Measurements from ENCODE around the gene MRPL51.

Gene MRPL51

DNA sequence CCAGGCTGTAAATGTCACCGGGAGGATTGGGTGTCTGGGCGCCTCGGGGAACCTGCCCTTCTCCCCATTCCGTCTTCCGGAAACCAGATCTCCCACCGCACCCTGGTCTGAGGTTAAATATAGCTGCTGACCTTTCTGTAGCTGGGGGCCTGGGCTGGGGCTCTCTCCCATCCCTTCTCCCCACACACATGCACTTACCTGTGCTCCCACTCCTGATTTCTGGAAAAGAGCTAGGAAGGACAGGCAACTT lies 42.6 kb upstream of the MRPL51 start:
- Mint-ChIP-seq H3K36me3 (ENCODE audit: insufficient read depth) (peaks cover 66% of the 10 kb centered on the region), H3K9me3 (no peaks in the 10 kb centered on the region), H3K4me1 (peaks cover 70% of the 10 kb centered on the region), H3K27ac (ENCODE audit: low read depth) (peak overlapping the region; percentile 99), H3K27me3 (no peaks in the 10 kb centered on the region), H3K4me3 (peak overlapping the region; percentile 95)
- DNase-seq (ENCODE audit: low spot score in 2 of 2) (no peak), ATAC-seq (replicated peaks; ENCODE audit: extremely low read depth, poor library complexity, severe bottlenecking) (no peak)

DNA sequence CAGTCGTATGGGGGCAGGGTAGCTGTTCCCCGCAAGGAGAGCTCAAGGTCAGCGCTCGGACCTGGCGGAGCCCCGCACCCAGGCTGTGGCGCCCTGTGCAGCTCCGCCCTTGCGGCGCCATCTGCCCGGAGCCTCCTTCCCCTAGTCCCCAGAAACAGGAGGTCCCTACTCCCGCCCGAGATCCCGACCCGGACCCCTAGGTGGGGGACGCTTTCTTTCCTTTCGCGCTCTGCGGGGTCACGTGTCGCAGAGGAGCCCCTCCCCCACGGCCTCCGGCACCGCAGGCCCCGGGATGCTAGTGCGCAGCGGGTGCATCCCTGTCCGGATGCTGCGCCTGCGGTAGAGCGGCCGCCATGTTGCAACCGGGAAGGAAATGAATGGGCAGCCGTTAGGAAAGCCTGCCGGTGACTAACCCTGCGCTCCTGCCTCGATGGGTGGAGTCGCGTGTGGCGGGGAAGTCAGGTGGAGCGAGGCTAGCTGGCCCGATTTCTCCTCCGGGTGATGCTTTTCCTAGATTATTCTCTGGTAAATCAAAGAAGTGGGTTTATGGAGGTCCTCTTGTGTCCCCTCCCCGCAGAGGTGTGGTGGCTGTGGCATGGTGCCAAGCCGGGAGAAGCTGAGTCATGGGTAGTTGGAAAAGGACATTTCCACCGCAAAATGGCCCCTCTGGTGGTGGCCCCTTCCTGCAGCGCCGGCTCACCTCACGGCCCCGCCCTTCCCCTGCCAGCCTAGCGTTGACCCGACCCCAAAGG lies 42.1 kb upstream of the MRPL51 start:
- Mint-ChIP-seq H3K9me3 (no peaks in the 10 kb centered on the region), H3K4me1 (peaks cover 65% of the 10 kb centered on the region), H3K4me3 (peak overlapping the region; percentile 95), H3K36me3 (ENCODE audit: insufficient read depth) (peaks cover 65% of the 10 kb centered on the region), H3K27ac (ENCODE audit: low read depth) (peak overlapping the region; percentile 99), H3K27me3 (no peaks in the 10 kb centered on the region)
- peak; percentile 11 for ATAC-seq (replicated peaks; ENCODE audit: extremely low read depth, poor library complexity, severe bottlenecking)
- DNase-seq (ENCODE audit: low spot score in 2 of 2): peak in 1 of 2 donors; percentile 52

DNA sequence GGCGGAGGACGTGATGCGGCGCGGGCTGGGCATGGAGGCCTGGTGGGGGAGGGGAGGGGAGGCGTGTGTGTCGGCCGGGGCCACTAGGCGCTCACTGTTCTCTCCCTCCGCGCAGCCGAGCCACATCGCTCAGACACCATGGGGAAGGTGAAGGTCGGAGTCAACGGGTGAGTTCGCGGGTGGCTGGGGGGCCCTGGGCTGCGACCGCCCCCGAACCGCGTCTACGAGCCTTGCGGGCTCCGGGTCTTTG lies 41.6 kb upstream of the MRPL51 start:
- Mint-ChIP-seq H3K9me3 (no peaks in the 10 kb centered on the region), H3K4me1 (peaks cover 60% of the 10 kb centered on the region), H3K4me3 (peak overlapping the region; percentile 95), H3K36me3 (ENCODE audit: insufficient read depth) (peaks cover 68% of the 10 kb centered on the region), H3K27ac (ENCODE audit: low read depth) (peak overlapping the region; percentile 99), H3K27me3 (no peaks in the 10 kb centered on the region)
- DNase-seq (ENCODE audit: low spot score in 2 of 2) (no peak), ATAC-seq (replicated peaks; ENCODE audit: extremely low read depth, poor library complexity, severe bottlenecking) (no peak)

DNA sequence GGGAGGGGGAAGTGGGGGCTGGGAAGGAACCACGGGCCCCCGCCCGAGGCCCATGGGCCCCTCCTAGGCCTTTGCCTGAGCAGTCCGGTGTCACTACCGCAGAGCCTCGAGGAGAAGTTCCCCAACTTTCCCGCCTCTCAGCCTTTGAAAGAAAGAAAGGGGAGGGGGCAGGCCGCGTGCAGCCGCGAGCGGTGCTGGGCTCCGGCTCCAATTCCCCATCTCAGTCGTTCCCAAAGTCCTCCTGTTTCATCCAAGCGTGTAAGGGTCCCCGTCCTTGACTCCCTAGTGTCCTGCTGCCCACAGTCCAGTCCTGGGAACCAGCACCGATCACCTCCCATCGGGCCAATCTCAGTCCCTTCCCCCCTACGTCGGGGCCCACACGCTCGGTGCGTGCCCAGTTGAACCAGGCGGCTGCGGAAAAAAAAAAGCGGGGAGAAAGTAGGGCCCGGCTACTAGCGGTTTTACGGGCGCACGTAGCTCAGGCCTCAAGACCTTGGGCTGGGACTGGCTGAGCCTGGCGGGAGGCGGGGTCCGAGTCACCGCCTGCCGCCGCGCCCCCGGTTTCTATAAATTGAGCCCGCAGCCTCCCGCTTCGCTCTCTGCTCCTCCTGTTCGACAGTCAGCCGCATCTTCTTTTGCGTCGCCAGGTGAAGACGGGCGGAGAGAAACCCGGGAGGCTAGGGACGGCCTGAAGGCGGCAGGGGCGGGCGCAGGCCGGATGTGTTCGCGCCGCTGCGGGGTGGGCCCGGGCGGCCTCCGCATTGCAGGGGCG lies 41.0 kb upstream of the MRPL51 start, which contains the start of gene GAPDH:
TSS of gene GAPDH (plus strand) at position 595 of the 772 bp plus-strand sequence. CDS start 316 bp downstream, outside the sequence.
- H3K27ac Mint-ChIP-seq (ENCODE audit: low read depth): peak within 1 kb of the TSS; percentile 99
- H3K4me1 Mint-ChIP-seq: peaks cover 56% of the 10 kb centered on the region
- DNase-seq (ENCODE audit: low spot score in 2 of 2): peak; percentile 74 to 82
- H3K27me3 Mint-ChIP-seq: no peaks in the 10 kb centered on the region
- H3K36me3 Mint-ChIP-seq (ENCODE audit: insufficient read depth): peaks cover 65% of the 10 kb centered on the region
- peak; percentile 61 for ATAC-seq (replicated peaks; ENCODE audit: extremely low read depth, poor library complexity, severe bottlenecking)
- H3K9me3 Mint-ChIP-seq: no peaks in the 10 kb centered on the region
- H3K4me3 Mint-ChIP-seq: peak within 1 kb of the TSS; percentile 95

DNA sequence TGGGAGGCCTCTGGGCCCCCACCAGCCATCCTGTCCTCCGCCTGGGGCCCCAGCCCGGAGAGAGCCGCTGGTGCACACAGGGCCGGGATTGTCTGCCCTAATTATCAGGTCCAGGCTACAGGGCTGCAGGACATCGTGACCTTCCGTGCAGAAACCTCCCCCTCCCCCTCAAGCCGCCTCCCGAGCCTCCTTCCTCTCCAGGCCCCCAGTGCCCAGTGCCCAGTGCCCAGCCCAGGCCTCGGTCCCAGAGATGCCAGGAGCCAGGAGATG lies 40.5 kb upstream of the MRPL51 start:
- DNase-seq (ENCODE audit: low spot score in 2 of 2) (no peak), ATAC-seq (replicated peaks; ENCODE audit: extremely low read depth, poor library complexity, severe bottlenecking) (no peak)
- H3K27me3 Mint-ChIP-seq: no peaks in the 10 kb centered on the region
- H3K27ac Mint-ChIP-seq (ENCODE audit: low read depth): peak overlapping the region; percentile 99
- H3K4me3 Mint-ChIP-seq: peak overlapping the region; percentile 95
- peaks cover 62% of the 10 kb centered on the region for H3K36me3 Mint-ChIP-seq (ENCODE audit: insufficient read depth)
- H3K4me1 Mint-ChIP-seq: peaks cover 56% of the 10 kb centered on the region
- H3K9me3 Mint-ChIP-seq: no peaks in the 10 kb centered on the region

DNA sequence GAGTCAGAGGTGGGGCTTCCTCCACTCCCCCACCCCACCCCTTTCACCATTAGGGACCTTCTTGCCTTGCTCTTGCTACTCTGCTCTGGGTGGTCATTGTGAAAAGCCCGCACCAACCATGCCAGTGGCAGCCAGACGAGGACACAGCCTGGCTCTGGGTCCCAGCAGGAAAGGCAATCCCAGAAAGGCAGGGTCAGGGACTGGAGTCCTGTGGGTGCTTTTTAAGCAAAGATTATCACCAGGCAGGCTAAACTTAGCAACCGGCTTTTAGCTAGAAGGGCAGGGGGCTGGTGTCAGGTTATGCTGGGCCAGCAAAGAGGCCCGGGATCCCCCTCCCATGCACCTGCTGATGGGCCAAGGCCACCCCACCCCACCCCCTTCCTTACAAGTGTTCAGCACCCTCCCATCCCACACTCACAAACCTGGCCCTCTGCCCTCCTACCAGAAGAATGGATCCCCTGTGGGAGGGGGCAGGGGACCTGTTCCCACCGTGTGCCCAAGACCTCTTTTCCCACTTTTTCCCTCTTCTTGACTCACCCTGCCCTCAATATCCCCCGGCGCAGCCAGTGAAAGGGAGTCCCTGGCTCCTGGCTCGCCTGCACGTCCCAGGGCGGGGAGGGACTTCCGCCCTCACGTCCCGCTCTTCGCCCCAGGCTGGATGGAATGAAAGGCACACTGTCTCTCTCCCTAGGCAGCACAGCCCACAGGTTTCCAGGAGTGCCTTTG lies 40.0 kb upstream of the MRPL51 start:
- Mint-ChIP-seq H3K36me3 (ENCODE audit: insufficient read depth) (peaks cover 59% of the 10 kb centered on the region), H3K9me3 (no peaks in the 10 kb centered on the region), H3K27me3 (no peaks in the 10 kb centered on the region), H3K4me1 (peaks cover 55% of the 10 kb centered on the region), H3K4me3 (peak overlapping the region; percentile 95), H3K27ac (ENCODE audit: low read depth) (peak overlapping the region; percentile 99)
- ATAC-seq (replicated peaks; ENCODE audit: extremely low read depth, poor library complexity, severe bottlenecking) (no peak), DNase-seq (ENCODE audit: low spot score in 2 of 2) (no peak)

DNA sequence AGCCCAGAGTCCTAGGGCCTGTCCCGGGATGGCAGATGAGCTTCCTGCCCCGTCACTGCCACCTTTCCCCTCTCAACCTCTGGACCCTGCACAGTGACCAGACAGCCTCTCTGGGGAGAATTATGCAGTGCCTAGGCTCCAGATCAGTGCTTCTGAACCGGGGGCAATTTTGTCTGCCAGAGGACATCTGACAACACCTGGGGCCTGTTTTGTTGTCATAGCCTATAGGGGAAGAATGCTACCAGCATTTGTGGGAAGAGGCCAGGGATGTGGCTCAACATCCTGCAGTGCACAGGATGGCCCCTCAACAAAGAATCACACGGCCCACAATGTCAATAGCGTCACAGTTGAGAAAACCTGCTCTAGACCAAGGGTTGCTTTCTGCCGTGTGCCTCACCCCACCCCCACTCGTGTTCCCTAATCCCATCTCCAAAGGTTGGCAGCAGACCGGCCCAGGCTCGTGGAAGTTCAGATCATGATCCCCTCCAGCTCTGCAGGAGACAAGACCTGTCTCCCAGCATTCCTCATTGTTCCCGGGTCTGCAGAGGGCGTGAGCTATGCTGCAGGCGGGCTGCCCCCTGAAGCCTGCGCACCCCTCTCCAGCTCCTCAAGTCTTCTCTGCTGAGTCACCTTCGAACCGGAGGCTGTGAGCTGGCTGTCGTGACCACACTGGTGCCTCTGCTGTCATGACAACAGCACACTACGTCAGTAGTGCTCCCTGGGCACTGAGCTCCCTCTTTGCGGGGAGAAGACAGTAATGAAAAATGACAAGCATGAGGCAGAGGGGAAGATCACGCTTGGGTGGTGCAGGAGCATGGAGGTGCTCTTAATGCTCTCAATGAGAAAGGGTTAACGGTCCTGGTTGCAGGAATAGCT lies 39.2 kb upstream of the MRPL51 start:
- Mint-ChIP-seq H3K4me3 (peak overlapping the region; percentile 95), H3K27ac (ENCODE audit: low read depth) (peak overlapping the region; percentile 99), H3K9me3 (no peaks in the 10 kb centered on the region), H3K27me3 (no peaks in the 10 kb centered on the region), H3K4me1 (peaks cover 49% of the 10 kb centered on the region), H3K36me3 (ENCODE audit: insufficient read depth) (peaks cover 54% of the 10 kb centered on the region)
- DNase-seq (ENCODE audit: low spot score in 2 of 2) (peak; percentile 55 to 80), ATAC-seq (replicated peaks; ENCODE audit: extremely low read depth, poor library complexity, severe bottlenecking) (peak; percentile 69)

DNA sequence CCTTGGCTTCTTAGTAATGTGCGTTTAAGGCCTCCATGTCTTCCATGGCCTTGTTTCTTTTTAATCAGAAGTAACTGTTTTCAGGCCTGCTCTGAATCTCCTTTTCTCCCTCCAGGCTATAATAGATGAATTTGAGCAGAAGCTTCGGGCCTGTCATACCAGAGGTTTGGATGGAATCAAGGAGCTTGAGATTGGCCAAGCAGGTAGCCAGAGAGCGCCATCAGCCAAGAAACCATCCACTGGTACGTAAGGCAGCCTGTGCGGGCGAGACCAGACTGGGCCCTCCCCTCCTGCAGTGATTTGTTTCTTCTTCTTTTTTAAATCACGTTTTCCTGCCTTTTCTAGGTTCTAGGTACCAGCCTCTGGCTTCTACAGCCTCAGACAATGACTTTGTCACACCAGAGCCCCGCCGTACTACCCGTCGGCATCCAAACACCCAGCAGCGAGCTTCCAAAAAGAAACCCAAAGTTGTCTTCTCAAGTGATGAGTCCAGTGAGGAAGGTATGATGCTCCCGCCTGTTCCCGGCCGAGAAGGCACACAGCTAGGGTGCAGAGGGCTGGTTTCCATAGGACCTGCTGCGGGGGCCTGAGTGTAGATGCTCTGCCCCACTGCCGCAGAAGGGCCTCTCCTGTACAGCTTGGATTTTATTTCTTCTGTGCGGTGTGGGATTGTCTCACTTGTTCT lies 37.7 kb upstream of the MRPL51 start:
- no peak overlapping the region for H3K4me3 Mint-ChIP-seq
- H3K9me3 Mint-ChIP-seq: no peaks in the 10 kb centered on the region
- no peak for ATAC-seq (replicated peaks; ENCODE audit: extremely low read depth, poor library complexity, severe bottlenecking)

DNA sequence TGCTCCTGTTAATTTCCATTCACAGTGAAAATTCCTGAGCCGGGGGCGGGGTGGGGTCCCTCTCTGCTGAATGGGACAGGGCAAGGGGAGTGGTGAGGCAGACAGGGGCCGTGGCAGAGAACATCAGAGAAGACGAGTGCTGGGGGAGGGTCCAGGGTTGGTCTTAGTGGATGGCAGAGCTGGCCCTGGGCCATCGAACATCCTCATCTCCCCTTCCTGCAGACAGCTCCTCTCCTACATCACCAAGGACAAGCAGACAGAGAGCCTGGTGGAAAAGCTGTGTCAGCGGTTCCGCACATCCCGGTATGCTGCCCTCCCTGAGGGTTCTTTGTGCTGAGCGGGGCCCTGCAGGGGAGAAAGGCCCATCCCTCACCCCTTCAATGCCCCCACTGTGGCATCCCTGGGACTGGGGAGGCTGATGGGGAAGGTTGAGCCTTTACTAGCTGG lies 36.3 kb upstream of the MRPL51 start:
- ATAC-seq (replicated peaks; ENCODE audit: extremely low read depth, poor library complexity, severe bottlenecking): no peak
- H3K27ac Mint-ChIP-seq (ENCODE audit: low read depth): peak overlapping the region; percentile 8
- peaks cover 24% of the 10 kb centered on the region for H3K4me1 Mint-ChIP-seq
- H3K4me3 Mint-ChIP-seq: no peak overlapping the region
- no peaks in the 10 kb centered on the region for H3K27me3 Mint-ChIP-seq
- peaks cover 40% of the 10 kb centered on the region for H3K36me3 Mint-ChIP-seq (ENCODE audit: insufficient read depth)
- DNase-seq (ENCODE audit: low spot score in 2 of 2): no peak
- H3K9me3 Mint-ChIP-seq: no peaks in the 10 kb centered on the region

More for the DNA sequence above, 37.7 kb upstream of the MRPL51 start:
- Mint-ChIP-seq H3K36me3 (ENCODE audit: insufficient read depth) (peaks cover 46% of the 10 kb centered on the region), H3K27me3 (no peaks in the 10 kb centered on the region), H3K27ac (ENCODE audit: low read depth) (peak overlapping the region; percentile 99), H3K4me1 (peaks cover 34% of the 10 kb centered on the region)
- no peak for DNase-seq (ENCODE audit: low spot score in 2 of 2)

DNA sequence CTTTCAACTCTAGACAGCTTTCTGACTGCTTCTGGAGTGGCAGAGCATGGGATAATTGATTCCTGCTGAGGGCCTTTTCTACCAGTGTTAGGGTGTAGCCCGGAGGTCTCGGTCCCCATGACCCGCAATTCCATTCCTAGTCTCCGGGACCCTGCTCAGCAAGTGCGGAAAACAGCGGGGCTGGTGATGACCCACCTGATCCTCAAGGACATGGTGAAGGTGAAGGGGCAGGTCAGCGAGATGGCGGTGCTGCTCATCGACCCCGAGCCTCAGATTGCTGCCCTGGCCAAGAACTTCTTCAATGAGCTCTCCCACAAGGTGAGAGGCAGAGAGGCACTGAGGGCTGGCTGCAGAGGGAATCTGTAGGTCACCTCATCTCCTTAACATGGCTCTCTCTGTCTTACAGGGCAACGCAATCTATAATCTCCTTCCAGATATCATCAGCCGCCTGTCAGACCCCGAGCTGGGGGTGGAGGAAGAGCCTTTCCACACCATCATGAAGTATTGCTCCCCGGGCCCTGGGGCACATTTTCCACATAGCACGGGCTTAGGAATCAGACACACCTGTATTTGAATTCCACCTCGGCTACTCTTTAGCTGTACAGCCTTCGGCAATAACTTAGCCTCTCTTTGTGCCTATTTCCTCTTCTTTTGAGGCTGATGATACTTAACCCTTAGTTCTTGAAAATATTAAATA lies 35.6 kb upstream of the MRPL51 start:
- Mint-ChIP-seq H3K27me3 (no peaks in the 10 kb centered on the region), H3K27ac (ENCODE audit: low read depth) (no peak overlapping the region), H3K4me1 (peaks cover 19% of the 10 kb centered on the region), H3K36me3 (ENCODE audit: insufficient read depth) (peaks cover 43% of the 10 kb centered on the region), H3K4me3 (no peak overlapping the region), H3K9me3 (no peaks in the 10 kb centered on the region)
- DNase-seq (ENCODE audit: low spot score in 2 of 2) (no peak), ATAC-seq (replicated peaks; ENCODE audit: extremely low read depth, poor library complexity, severe bottlenecking) (no peak)

DNA sequence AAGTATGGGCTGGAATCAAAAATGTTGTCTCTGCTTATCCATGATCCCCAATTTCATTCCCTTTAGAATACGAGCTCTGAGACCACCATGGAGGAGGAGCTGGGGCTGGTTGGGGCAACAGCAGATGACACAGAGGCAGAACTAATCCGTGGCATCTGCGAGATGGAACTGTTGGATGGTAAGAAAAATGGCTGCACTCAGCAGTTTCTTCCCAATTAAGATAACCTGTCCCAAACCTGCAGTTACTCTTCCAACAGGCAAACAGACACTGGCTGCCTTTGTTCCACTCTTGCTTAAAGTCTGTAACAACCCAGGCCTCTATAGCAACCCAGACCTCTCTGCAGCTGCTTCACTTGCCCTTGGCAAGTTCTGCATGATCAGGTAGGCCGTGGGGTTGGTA lies 34.6 kb upstream of the MRPL51 start:
- Mint-ChIP-seq H3K36me3 (ENCODE audit: insufficient read depth) (peaks cover 50% of the 10 kb centered on the region), H3K4me3 (no peak overlapping the region), H3K27ac (ENCODE audit: low read depth) (no peak overlapping the region), H3K9me3 (no peaks in the 10 kb centered on the region), H3K4me1 (peaks cover 9% of the 10 kb centered on the region), H3K27me3 (no peaks in the 10 kb centered on the region)
- no peak for DNase-seq (ENCODE audit: low spot score in 2 of 2)
- ATAC-seq (replicated peaks; ENCODE audit: extremely low read depth, poor library complexity, severe bottlenecking): no peak
